ENCODE results near the gene WDFY4.

Gene WDFY4

DNA sequence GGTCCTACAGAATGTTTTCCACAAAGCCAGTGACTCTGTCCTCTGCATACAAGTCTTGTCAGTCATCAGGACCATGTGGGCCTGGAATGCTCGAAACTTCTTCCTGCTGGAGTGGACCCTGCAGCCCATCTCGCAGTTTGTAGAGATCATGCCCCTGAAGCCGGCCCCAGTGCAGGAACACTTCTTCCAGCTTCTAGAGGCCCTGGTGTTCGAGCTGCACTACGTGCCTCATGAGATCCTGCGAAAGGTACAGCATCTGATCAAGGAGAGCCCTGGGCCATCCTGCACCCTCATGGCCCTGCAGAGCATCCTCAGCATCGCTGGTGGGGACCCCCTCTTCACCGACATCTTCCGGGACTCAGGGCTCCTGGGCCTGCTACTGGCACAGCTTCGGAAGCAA lies 46.5 kb downstream of the WDFY4 start:
- Histone ChIP-seq H3K36me3 (ENCODE audit: low read length) (peaks cover 15% of the 10 kb centered on the region), H2AFZ (ENCODE audit: low read depth, low read length, severe bottlenecking) (no peak overlapping the region), H3F3A (ENCODE audit: insufficient read depth) (no peaks in the 10 kb centered on the region), H3K4me3 (ENCODE audit: insufficient read depth, low read length, poor library complexity, severe bottlenecking) (no peak overlapping the region), H3K4me2 (ENCODE audit: low read depth, low read length, poor library complexity, severe bottlenecking) (no peak overlapping the region), H3K9ac (ENCODE audit: low read length) (no peak overlapping the region), H3K27ac (ENCODE audit: low read depth, low read length) (no peak overlapping the region), H3K79me2 (ENCODE audit: insufficient read depth, low read length) (no peaks in the 10 kb centered on the region), H4K20me1 (ENCODE audit: low read depth, low read length) (no peaks in the 10 kb centered on the region), H3K27me3 (ENCODE audit: low read length) (no peaks in the 10 kb centered on the region), H3K9me2 (replicated peaks; ENCODE audit: insufficient read depth, low read length) (no peaks in the 10 kb centered on the region), H3K9me3 (ENCODE audit: insufficient read depth, low read length) (no peaks in the 10 kb centered on the region)
- TF ChIP-seq CTCF (IDR thresholded peaks at IDR 0.05; ENCODE audit: insufficient read depth, low read length, poor library complexity, severe bottlenecking) (no peak), EZH2phosphoT487 (conservative IDR thresholded peaks at IDR 0.05; ENCODE audit: low read length) (no peak)

- peaks cover 19% of the 10 kb centered on the region for H3K36me3 ChIP-seq (ENCODE audit: low read length)
- H3K9ac ChIP-seq (ENCODE audit: low read length): no peak overlapping the region
- H3K27me3 ChIP-seq (ENCODE audit: low read length): no peaks in the 10 kb centered on the region
- H4K20me1 ChIP-seq (ENCODE audit: low read depth, low read length): no peaks in the 10 kb centered on the region
- no peaks in the 10 kb centered on the region for H3F3A ChIP-seq (ENCODE audit: insufficient read depth)
- H3K9me2 ChIP-seq (replicated peaks; ENCODE audit: insufficient read depth, low read length): no peaks in the 10 kb centered on the region
- TF ChIP-seq EZH2phosphoT487 (conservative IDR thresholded peaks at IDR 0.05; ENCODE audit: low read length): no peak
- no peak for TF ChIP-seq CTCF (IDR thresholded peaks at IDR 0.05; ENCODE audit: insufficient read depth, low read length, poor library complexity, severe bottlenecking)
- H3K4me2 ChIP-seq (ENCODE audit: low read depth, low read length, poor library complexity, severe bottlenecking): no peak overlapping the region
- no peaks in the 10 kb centered on the region for H3K79me2 ChIP-seq (ENCODE audit: insufficient read depth, low read length)
- no peak overlapping the region for H3K27ac ChIP-seq (ENCODE audit: low read depth, low read length)
- no peak overlapping the region for H3K4me3 ChIP-seq (ENCODE audit: insufficient read depth, low read length, poor library complexity, severe bottlenecking)
- H2AFZ ChIP-seq (ENCODE audit: low read depth, low read length, severe bottlenecking): no peak overlapping the region
- H3K9me3 ChIP-seq (ENCODE audit: insufficient read depth, low read length): no peaks in the 10 kb centered on the region
Observed at GRCh38 chr10:48731654-48732053, 47.0 kb downstream of the WDFY4 start.

GRCh38 chr10:48733329-48733728 lies 48.7 kb downstream of the WDFY4 start:
- no peak overlapping the region for H3K27ac ChIP-seq (ENCODE audit: low read depth, low read length)

More at GRCh38 chr10:48733329-48733728, 48.7 kb downstream of the WDFY4 start:
- Histone ChIP-seq H3K9me2 (replicated peaks; ENCODE audit: insufficient read depth, low read length) (no peaks in the 10 kb centered on the region), H3K9me3 (ENCODE audit: insufficient read depth, low read length) (no peaks in the 10 kb centered on the region), H3K36me3 (ENCODE audit: low read length) (peaks cover 28% of the 10 kb centered on the region), H3F3A (ENCODE audit: insufficient read depth) (no peaks in the 10 kb centered on the region), H2AFZ (ENCODE audit: low read depth, low read length, severe bottlenecking) (no peak overlapping the region), H3K79me2 (ENCODE audit: insufficient read depth, low read length) (no peaks in the 10 kb centered on the region), H3K4me2 (ENCODE audit: low read depth, low read length, poor library complexity, severe bottlenecking) (no peak overlapping the region), H3K4me3 (ENCODE audit: insufficient read depth, low read length, poor library complexity, severe bottlenecking) (no peak overlapping the region), H4K20me1 (ENCODE audit: low read depth, low read length) (no peaks in the 10 kb centered on the region), H3K9ac (ENCODE audit: low read length) (no peak overlapping the region), H3K27me3 (ENCODE audit: low read length) (no peaks in the 10 kb centered on the region)
- TF ChIP-seq EZH2phosphoT487 (conservative IDR thresholded peaks at IDR 0.05; ENCODE audit: low read length) (no peak), CTCF (IDR thresholded peaks at IDR 0.05; ENCODE audit: insufficient read depth, low read length, poor library complexity, severe bottlenecking) (no peak)
